Kidney capillary endothelial cell (primary cell): ENCODE measurements around the gene UPK3A.

Source experiments
- DNase-seq: peaks from one replicate; pipeline ENCODE4 v3.0.0-alpha.2; 2018; ENCODE audit warnings: low spot score

UPK3A gene

DNA sequence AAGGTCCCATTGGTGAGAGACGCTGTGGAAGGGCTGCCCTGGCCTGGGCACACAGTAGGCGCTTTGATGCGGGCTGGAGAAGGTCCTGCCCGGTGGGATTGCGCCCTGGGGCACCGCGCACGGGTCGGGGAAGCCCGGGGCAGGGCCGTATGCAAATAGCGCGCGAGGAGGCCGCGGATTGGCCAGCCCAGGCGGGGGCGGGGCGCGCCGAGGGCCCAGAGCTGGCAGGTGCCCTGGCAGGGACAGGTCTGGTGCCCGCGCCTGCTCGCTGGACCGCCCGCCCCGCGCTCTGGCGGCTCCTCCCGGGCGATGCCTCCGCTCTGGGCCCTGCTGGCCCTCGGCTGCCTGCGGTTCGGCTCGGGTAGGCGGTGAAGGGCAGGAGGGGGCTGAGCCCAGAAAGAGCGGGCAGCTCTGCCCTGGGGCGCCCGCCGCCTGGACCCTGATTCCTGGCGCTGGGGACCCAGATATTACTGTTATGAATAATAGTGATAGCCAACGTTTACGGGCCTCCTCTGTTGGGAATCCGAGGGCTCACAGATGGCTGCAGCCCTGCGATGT, at the start of gene UPK3A:
UPK3A (plus strand) TSS at position 245 of the 558 bp plus-strand sequence; CDS start at position 310, 65 bp downstream.
- DNase-seq, result no peak

DNA sequence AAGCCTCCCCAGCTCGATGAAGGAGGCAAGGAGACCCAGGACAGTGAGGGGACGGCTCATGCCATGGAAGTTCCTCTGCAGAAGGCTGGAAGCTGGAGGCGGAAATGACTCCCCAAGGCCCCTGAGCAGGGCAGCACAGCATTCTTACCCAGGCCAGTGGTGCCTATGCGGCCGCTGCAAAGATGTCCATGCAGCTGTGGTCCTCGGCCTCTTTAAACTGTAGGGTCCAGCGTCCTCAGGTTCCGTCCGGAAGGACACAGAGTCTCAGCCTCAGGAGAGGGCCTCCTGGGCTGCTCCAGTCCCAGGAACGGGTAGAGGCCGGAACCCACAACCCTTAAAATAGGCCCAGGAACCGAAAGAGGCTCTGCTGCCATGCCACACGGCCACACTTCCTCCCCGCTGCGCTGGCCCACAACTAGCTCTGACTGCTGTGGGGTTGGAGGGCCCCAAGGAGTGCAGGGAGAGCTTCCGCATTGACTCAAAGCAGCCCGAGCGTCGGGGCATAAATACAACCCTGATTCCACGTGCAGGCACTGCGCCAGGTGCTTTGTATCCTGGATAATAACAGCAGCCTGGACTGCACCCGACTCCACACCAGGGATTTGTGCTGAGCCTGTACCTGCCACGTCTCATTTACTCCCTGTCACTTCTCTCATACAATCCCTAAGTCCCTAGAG, 49.5 kb upstream of the UPK3A start:
- DNase-seq, result no peak

DNA sequence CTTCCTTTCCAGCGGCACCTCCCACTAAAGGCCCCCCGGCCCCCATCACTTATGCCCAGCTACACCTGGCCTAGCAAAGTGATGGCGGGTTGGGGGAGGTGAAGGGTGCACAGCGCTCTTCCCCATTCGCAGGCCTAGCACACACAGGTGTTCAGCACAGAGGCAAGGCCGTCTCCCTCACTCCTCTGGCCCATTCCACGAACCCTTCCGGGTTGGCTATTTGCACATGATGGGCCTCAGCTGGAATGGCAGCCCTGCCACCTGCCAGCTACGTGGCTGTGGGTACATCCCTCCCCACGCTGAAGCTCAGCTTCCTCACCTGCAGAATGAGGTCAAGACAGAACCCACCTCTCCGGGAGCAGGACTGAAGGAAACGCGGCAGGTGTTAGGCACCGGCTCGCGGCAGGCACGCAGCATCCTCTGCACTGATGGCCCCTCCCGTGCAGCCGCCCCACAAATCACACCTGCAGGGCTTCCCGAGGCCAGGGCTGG, 48.9 kb upstream of the UPK3A start:
- DNase-seq, result no peak

DNA sequence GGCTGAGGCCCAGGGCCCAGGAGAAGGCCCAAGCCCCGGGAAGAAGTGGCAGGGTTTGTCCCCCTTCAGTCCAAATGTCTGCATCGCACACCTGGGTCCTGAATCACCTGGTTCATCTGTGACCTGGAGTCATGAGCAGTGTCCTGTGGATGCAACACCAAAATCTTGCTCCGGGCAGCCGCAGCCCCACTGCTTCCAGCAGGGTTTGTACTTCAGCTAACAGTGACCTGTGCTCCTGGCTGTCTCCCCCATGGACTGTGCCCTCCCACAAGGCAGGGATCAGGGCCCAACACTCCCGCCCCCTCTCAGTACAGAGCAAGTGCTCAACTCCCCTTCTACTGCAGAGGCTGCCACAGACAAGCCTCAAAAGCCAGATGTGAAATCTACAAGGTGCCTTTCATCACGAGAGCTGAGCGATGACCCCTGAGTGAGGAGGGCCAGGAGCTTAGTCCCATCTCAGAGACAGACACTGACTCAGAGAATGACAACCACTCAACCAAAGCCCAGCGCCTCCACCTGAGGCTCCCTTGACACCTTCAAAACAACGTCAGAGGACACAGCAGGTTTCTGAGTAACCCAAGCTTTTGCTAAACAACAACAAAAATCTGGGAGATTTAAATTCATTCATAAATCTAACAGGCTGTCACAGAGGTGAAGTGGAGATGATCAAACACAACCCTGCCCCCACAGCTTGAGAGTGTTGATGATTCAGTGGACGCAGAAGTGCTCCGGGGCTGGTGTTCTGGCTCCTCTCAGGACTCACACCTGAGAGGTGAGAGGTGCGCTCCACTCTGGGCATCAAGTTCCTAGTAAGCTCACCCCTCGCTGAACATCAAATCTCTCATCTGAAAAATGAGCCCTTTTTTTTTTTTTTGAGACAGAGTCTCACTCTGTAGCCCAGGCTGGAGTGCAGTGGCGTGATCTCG, 47.4 kb upstream of the UPK3A start:
- no peak for DNase-seq

DNA sequence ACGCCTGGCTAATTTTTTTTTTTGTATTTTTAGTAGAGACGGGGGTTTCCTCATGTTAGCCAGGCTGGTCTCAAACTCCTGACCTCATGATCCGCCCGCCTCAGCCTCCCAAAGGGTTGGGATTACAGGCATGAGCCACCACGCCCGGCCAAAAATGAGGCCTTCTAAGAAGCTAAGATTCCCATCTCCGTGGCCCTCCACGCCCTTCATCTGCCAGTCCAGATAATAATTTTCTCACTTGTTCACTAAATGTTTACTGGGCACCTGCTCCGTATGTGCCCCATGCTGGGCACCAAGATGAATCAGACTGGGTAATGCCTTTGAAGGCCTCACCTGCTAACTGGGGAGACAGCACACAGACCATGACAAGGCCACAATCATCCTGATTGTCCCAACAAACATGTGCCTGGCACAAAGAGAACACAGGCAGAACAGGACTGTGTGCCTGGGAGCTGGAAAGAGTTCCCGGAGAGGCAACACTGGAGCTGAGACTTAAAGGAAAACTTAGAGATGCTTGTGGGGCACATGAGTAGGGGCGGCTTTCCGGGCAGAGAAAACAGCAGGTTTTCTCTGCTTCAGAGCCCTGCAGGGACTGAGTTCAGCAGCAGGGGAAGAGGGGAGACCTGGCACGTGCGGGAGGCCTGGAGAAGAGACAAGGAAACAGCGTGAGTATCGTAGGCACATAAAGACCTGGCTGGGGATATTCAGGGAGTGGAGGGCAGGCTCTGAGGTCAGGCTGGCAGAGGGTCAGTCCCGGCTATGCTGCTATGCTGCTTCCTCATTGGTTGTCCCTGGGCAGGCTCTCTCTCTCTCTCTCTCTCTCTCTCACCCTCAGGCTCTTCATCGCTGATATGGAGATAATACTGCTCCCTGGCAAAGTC, 46.4 kb upstream of the UPK3A start:
- no peak for DNase-seq

DNA sequence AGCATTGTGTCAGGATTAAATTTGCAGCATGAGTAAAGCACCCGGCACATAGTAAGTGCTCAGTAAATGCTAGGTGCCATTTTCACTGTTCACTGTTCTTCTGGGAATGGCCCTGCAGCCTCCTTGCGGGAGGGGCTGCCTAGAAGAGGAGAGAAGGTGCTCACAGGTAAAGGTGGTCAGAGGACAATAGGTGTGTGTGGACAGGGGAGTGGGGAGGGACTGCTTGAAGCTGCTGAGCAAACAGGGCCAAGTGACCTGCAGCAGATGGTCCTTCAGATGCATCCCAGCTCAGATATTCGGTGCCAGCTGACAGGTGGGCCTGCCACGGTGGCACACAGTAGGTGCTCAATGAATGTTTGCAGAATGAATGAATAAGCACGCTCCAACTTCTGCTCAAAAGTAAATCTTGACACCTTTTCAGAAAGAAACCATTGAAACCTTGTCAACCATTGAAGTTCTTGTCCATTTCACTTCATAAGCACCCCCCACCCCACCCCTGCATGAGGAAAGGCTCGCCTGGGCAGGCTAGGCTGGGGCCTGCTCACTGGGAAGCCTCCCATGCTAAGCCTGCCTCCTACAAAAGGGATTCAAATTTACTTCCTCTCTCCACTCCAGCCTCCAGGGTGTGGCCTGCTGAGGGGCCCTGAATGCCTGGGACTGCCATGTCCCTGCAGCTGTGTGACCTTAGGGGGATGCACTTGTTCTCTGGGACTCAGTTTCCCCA, 45.6 kb upstream of the UPK3A start:
- DNase-seq, result no peak

DNA sequence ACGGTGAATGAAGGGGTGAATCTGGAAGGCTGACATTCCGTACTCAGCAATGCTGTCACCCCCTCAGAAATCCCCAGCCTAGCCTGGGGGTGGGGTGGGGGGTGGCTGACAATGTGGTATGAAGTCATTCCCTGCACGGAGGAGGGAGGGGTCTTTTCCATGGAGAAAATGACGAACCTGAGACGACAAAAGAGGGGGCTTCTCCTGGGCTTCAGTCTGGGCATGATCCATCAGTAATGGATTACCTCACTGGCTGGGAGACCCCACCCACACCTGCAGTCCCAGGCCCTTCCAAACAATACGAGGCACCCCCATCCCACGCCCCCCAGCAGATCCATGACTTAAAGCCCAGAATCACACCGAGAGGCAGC, 45.1 kb upstream of the UPK3A start:
- no peak for DNase-seq

DNA sequence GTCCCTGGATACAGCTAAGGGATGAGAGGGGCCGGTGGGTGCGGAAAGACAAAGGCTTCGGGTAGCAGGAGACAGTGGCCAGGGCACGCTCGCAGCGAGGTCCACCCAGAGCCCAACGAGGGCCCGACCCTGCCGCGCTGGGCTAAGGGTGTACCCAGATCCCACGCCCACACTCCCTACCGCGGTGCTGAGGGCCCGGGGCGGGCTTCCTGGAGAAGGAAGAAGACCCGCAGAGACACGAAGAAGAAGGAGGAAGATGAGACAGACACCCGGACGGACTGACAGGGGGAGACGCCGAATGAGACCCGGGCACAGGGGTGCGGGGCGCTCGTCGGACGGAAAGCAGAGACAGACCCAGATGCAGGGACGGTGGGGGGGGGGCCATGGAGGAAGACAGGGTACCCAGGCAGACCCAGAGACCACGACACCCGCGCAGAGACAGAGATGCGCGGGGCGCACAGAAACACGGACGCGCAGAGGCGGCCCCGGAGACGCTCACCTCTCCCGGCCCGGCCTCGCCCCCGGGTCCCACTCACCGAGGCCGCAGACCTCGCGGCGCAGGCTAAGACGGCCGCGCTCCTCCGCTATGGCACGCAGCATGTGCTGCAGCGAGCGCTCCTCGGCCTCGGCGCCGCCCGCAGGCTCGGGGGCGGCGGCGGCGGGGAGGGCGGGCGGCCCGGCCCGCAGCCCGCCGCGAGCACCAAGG, 44.5 kb upstream of the UPK3A start:
- DNase-seq, result no peak

DNA sequence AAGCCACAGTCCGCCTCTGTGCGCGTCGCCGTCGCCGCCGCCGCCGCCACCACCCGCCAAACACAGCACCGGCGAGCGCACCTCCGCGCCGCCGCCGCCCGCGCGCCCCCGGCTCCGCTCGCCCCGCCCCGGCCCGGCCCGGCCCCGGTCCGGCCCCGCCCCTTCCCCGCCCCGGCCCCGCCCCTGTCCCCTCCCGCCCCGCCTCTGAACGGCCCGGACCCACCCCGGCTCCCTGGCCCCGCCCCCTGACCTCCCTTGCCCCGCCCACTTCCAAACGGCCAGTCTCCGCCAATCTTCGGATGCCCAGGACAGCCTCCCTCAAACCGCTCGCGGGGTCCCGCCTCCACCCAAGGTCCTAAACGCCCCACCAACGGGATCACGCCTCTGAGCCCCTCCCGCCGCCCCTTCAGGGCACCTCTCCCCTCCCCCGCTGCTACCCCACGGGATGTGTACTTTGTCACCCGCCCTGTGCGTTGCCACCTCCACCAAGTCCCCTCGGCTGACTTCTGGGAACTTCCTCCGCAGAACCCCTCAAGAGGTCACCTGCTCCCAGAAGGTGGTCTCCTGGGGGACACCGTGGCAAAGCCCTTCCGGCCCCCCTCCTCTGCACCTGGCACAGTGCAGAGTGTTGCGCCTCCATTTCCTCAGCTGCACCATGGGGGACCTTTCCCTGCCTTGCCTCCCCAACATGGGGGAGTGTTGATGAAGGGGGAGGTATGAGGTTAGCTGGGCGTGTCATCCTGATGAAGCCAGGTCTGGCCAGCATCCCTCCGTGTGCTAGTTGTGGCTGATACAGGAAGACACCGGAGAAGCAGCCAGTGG, 43.7 kb upstream of the UPK3A start, which contains the start of gene KIAA0930:
KIAA0930 (minus strand) TSS at position 85 of the 822 bp plus-strand sequence. CDS start 191 bp downstream, outside the sequence.
- DNase-seq, result no peak

DNA sequence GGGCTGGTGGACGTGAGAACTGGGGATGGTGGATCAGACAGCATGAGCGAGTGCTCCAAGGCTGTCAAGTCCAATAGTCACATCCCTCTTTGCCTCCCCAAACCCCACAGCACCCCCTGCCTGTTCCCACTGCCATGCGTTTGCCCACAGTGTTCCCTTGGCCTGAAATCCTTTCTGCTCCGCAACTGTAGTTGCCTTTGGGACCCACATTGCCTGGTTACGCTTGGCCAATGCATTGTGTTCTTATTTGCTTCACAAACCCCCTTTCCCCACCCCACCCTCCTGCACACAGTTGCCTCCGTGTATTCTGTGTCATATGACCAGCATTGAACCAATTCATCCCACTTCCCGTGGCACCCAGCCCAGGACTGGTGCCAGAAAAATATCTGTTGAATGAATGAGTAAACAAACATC, 42.0 kb upstream of the UPK3A start:
- DNase-seq, result no peak

DNA sequence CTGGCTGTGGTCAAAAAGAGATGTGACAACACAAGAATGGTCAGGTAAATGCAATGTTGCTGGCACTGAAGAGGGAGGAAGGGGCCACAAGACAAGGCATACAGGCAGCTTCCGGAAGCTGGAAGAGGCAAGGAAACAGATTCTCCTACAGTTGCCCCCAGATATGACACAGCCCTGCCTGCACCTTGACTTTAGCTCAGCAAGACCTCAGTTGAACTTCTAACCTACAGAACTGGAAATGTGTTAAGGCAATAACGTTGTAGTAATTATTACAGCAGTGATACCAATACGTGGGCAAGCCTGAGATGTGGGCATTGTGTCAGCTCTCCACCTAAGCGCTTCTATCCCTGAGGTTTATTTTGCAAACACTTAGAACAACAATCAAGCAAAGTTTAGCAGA, 39.8 kb upstream of the UPK3A start:
- no peak for DNase-seq

DNA sequence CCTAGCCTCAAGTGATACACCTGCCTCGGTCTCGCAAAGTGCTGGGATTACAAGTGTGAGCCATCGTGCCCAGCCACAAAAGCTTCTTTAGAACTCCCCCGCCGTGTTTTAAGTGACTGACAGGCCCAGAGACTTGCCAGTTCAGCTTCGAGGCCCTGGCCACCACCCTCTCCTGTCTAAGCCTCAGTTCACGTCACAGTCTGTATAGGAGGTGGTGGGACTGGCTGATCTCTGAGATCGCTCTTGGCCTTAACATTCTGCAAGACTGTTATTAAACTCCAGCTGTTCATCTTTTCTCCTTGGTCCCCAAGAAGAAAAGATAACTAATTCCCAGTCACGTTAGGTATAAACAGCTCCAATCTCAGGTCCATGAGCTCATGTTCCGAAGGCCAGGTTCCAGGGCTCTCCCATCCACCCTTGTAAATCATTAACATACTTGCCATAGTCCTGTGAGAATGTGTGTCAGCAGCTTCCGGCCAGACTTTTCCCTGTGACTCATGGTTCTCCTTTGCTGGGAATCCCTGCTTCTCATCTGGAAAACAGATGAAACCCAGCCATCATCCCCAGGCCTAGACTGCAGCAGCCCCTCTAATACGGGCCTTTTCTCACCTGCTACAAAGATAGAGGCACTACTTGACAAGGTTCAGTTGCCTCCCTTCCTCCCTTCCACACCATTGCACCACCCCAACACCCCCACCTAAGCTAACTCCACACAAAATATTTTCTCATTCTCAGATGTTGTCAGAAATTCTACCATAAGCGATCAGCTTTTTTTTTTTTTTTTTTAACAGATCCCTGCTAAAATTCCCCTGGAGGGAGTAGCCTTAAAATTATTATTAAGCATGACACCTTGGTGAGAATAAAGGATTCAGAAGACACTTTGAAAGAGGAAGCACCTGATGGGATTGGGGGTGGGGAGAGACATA, 38.4 kb upstream of the UPK3A start:
- DNase-seq, result peak; percentile 87

DNA sequence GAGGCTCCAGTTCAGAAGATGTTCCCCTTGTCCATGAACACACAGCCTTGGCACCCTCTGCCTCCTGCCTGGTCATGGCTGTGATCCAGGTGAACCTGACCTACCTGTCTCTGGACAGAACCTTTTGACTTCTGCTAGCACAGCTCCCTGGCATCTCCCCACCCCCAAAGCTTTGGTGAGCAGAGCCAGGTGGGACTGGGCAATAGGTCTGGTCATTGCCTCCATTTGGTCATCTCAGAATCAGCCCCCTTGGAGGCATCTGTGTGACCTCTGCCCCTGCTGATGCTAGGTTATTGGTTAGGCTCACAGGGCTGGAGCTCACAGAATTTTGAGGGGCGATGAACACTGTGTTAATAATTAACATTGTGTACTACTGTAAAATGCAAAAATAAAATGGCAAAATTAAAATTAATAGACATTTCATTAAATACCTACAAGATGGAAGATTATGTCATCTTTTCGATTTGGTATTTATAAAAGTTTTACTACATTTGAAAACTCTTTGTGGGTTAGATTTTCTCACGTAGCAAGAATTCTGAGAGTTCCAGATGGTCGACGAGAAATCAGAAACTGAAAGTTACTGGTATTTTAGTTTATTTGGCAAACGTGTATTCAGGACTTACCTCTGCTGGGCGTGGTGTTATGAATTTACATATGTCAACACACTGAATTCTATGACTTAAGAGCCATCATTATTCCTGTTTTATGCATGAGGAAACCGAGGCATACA, 35.8 kb upstream of the UPK3A start:
- no peak for DNase-seq

DNA sequence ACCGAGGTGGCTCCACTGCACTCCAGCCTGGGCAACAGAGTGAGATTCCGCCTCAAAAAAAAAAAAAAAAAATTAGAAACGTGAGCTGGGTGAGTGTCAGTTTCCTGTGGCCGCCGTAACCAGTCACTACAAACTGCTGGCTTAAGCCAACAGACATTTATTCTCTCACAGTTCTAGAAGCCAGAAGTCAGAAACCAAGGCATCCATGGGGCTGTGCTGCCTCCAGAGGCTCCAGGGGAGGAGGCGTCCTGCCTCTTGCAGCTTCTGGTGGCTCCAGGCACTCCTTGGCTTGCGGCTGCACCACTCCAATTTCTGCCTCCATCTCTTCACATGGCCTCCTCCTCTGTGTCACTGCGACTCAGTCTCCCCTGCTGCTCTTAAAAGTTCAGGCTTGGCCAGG, 32.9 kb upstream of the UPK3A start:
- no peak for DNase-seq

DNA sequence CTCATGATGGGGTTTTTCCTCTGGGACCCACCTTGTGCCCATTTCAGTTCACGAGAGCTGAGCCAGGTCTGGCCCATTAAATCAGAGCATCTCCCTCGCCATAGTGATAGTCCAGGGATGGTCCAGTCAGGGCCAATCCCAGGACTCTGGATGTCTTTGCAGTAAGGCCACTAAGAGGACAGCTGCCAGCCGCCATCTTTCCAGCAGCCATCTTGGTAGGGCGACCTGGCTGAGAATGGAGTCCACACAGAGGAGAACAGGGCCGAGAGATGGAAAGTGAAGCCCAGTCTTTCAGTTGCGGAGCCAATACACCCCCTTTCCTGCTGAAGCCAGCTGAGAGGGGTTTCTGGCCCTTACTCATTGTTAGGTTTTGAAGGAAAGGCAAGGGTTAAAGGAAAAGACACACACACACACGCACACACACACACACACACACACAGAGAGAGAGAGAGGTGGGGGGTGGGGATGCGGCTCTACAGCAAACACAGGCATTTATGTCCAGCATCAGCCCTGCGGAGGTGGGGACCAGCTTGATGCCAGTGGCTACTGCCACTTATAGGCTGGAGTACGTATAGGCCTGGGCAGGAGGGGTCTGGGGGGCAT, 31.6 kb upstream of the UPK3A start:
- no peak for DNase-seq

DNA sequence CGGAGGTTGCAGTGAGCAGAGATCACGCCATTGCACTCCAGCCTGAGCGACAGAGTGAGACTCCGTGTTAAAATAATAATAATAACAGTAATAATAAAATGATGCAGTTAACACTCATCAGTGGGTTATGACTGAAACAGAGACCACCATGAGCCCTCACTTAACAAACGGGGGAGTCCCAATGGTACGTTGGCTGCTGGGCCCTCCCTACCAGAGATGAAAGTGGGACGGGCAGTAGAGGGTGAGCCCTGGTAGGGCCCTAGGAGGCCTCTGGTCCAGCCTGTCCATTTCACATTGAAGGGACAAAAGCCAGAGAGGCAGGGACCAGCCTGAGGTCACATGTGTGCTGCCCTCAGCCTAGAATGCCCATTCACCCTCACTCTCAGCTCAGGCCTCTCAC, 30.4 kb upstream of the UPK3A start:
- no peak for DNase-seq

DNA sequence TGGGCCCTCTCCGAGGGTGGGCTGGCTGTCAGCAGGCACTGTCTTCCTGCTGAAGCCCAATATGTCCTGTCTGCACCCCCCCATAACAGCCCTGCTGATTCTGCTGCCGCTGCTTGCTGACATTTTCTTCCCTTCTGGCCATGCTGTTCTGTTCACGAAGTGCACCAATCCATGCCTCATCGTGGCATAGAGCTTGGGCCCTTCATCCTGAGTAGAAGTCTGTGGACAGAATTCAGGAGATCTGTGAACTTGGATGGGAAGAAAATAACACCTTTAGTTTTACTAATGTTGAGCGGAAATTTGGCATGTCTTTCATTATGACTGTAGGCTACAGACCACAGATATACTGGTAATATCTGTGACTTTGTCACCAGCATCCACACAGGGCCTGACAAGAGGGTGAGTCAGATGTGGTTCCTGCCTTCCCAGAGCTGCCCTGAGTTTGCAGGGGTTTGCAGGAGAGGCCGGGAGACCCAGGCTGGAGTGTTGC, 29.9 kb upstream of the UPK3A start:
- DNase-seq, result no peak
